ENCODE measurements around the gene NFIB. TPM values are rescaled to one million over a fixed set of nuclear protein-coding genes. Genes with fewer than 3 reads are reported as not detected.

NFIB gene
- total RNA-seq, 2 donors from 2014 or later: 131 to 165 TPM

GRCh38 chr9:14286121-14286520, 27.8 kb downstream of the NFIB start:
- WGBS: 92% methylated on average over 1 of the region's 1 CpG
- intact Hi-C loops (cut with DNase I): no loop called here
- no peak for DNase-seq (ENCODE audit: low spot score)
- no peak overlapping the region for H3K4me3 ChIP-seq
- H3K9me3 ChIP-seq: no peaks in the 10 kb centered on the region
- no peaks in the 10 kb centered on the region for H3K36me3 ChIP-seq
- TF ChIP-seq CTCF (IDR thresholded peaks at IDR 0.05): no peak
- no peak for TF ChIP-seq POLR2AphosphoS5 (IDR thresholded peaks at IDR 0.05)
- TF ChIP-seq POLR2A (IDR thresholded peaks at IDR 0.05): no peak
- no peak overlapping the region for H3K27ac ChIP-seq
- H3K4me1 ChIP-seq (replicated peaks): no peaks in the 10 kb centered on the region
- H3K27me3 ChIP-seq (replicated peaks; ENCODE audit: insufficient read depth): no peaks in the 10 kb centered on the region

- 54% methylated on average over 1 of the region's 1 CpG for WGBS
- no peak overlapping the region for H3K27ac ChIP-seq
- no peaks in the 10 kb centered on the region for H3K9me3 ChIP-seq
- DNase-seq (ENCODE audit: low spot score): no peak
- no peaks in the 10 kb centered on the region for H3K4me1 ChIP-seq (replicated peaks)
- H3K27me3 ChIP-seq (replicated peaks; ENCODE audit: insufficient read depth): no peaks in the 10 kb centered on the region
- TF ChIP-seq POLR2AphosphoS5 (IDR thresholded peaks at IDR 0.05) (no peak), POLR2A (IDR thresholded peaks at IDR 0.05) (no peak), CTCF (IDR thresholded peaks at IDR 0.05) (no peak)
- no peaks in the 10 kb centered on the region for H3K36me3 ChIP-seq
- intact Hi-C loops (cut with DNase I): no loop called here
- no peak overlapping the region for H3K4me3 ChIP-seq
These were observed 30.7 kb downstream of the NFIB start for GRCh38 chr9:14283276-14283675.

DNA sequence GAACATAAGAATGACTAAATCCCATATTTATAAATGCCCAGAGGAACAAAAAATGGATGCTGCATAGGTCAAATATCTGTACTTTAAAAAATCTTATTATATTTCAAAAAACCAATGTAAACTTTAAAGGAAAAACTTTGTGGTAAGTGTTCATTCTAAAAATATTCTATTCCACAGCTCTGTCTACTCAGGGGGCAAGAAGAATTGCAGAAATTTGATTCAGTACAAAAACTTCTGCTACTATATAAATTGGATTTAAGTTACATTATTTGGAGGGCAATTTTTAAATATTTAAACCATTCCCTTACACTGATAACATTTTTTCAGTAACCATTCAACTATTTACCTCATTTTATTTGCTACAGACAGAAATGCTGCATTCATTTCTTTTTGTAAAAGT, 32.1 kb downstream of the NFIB start:
- TF ChIP-seq POLR2AphosphoS5 (IDR thresholded peaks at IDR 0.05) (no peak), POLR2A (IDR thresholded peaks at IDR 0.05) (no peak), CTCF (IDR thresholded peaks at IDR 0.05) (no peak)
- H3K4me3 ChIP-seq: no peak overlapping the region
- no peaks in the 10 kb centered on the region for H3K9me3 ChIP-seq
- intact Hi-C loops (cut with DNase I): no loop called here
- no peaks in the 10 kb centered on the region for H3K36me3 ChIP-seq
- no peak for DNase-seq (ENCODE audit: low spot score)
- H3K27ac ChIP-seq: no peak overlapping the region
- no peaks in the 10 kb centered on the region for H3K4me1 ChIP-seq (replicated peaks)
- no peaks in the 10 kb centered on the region for H3K27me3 ChIP-seq (replicated peaks; ENCODE audit: insufficient read depth)

- TF ChIP-seq POLR2AphosphoS5 (IDR thresholded peaks at IDR 0.05): no peak
- no peak for TF ChIP-seq POLR2A (IDR thresholded peaks at IDR 0.05)
- TF ChIP-seq CTCF (IDR thresholded peaks at IDR 0.05): no peak
- Histone ChIP-seq H3K27me3 (replicated peaks; ENCODE audit: insufficient read depth) (no peaks in the 10 kb centered on the region), H3K36me3 (no peaks in the 10 kb centered on the region), H3K4me3 (no peak overlapping the region), H3K9me3 (no peaks in the 10 kb centered on the region), H3K4me1 (replicated peaks) (no peaks in the 10 kb centered on the region), H3K27ac (no peak overlapping the region)
- no peak for DNase-seq (ENCODE audit: low spot score)
- WGBS: 29% methylated on average over 1 of the region's 1 CpG
- intact Hi-C loops (cut with DNase I): no loop called here
These were observed 32.7 kb downstream of the NFIB start for GRCh38 chr9:14281136-14281795.

GRCh38 chr9:14279671-14280070, 34.3 kb downstream of the NFIB start:
- intact Hi-C loops (cut with DNase I): no loop called here
- DNase-seq (ENCODE audit: low spot score): no peak
- Histone ChIP-seq H3K9me3 (no peaks in the 10 kb centered on the region), H3K27me3 (replicated peaks; ENCODE audit: insufficient read depth) (no peaks in the 10 kb centered on the region), H3K4me1 (replicated peaks) (no peaks in the 10 kb centered on the region), H3K27ac (no peak overlapping the region), H3K4me3 (no peak overlapping the region), H3K36me3 (no peaks in the 10 kb centered on the region)
- TF ChIP-seq CTCF (IDR thresholded peaks at IDR 0.05) (no peak), POLR2AphosphoS5 (IDR thresholded peaks at IDR 0.05) (no peak), POLR2A (IDR thresholded peaks at IDR 0.05) (no peak)
- 95% methylated on average over 3 of the region's 3 CpGs for WGBS
